ENCODE results near the gene ZNF274. TPM values are rescaled to one million over a fixed set of nuclear protein-coding genes. Genes with fewer than 3 reads are reported as not detected.
"Not testable (repeated sequence)": the region's sequence is repeated elsewhere in the genome, so short reads cannot be mapped to it uniquely, and the experiment has no call there.

The ZNF274 gene
- 45.1 TPM for polyA plus RNA-seq

DNA sequence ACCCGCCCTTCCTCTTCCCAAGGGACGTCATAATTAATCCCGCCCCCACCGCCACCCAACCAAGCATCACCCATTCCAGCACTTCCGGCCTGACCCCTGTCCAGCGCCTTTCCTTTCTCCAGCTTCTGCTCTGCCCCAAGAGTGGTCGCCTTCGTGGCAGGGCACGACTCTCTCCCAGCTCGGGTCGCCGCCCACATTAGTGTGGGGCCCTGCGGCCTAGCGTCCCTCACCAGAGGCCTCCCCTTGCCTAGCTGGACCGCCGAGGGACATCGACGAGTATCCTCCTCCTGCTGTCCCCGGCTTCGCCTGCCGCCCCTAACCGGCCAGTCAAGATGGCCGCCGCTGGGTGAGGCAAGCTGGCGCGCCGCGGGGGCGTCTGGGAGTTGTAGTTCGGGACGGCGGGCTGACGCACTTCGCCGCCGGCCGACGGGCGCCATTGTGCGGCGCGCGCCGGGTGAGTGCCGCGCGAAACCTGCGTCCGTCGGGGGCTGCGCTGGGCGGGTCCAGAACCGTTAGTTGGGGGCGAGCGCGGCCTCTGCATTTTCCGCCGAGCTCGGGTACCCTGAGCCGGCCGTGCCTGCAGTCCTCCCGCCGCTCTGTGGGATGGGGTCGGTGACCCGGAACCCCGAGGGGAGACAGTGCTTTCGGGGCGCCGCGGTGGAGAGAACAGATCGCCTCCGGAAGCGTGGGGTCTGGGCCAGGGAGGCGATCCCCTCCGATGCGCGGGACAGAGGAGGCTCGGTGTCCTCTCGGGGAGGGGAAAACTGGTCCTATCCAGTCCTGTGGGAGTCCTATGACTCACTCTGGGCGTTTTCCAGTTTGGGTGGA, at the start of gene ZNF274:
Gene ZNF274, plus strand, starts transcription at position 73 of the 828 bp plus-strand sequence. CDS start 905 bp downstream, outside the sequence.
- Mint-ChIP-seq H3K4me1 (peaks cover 6 to 14% (median 11%) of the 10 kb centered on the region in 3 donors), H3K9me3 (peaks cover 10 to 40% (median 16%) of the 10 kb centered on the region in 3 donors), H3K27me3 (no peaks in the 10 kb centered on the region), H3K36me3 (peaks cover 24% of the 10 kb centered on the region), H3K4me3 (peak within 1 kb of the TSS; percentile 91 to 98 (median 97)), H3K27ac (peak within 1 kb of the TSS; percentile 98 to 100 (median 99))

DNA sequence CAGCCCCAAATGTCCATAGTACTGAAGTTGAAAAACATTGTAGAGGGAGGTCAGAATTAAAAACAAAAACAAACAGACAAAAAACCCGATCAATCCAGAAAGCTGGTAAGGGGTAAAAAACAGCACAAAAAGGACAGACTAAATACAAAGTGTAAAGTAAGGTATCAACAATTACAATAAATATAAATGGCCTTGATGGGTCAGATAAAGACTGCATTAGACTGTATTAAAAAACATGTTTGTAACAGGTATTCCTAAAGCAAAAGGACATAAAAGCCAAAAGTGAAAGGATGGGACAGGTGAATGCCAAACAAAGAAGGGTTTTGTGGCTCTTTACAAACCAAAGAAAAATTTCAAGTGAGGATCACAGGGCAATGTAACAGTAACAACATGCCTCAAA, 48.6 kb upstream of the ZNF274 start:
- Mint-ChIP-seq H3K4me3 (peak overlapping the region in 1 of 4 donors; percentile 80), H3K27me3 (no peaks in the 10 kb centered on the region), H3K36me3 (peaks cover 42% of the 10 kb centered on the region), H3K27ac (no peak overlapping the region), H3K9me3 (peaks cover 7 to 54% (median 41%) of the 10 kb centered on the region in 3 donors), H3K4me1 (no peaks in the 10 kb centered on the region)

GRCh38 chr19:58145849-58146248, 37.0 kb upstream of the ZNF274 start:
- H3K36me3 Mint-ChIP-seq: peaks cover 7% of the 10 kb centered on the region
- H3K4me1 Mint-ChIP-seq: peaks cover 8 to 10% (median 9%) of the 10 kb centered on the region in 3 donors
- no peaks in the 10 kb centered on the region for H3K27me3 Mint-ChIP-seq
- H3K9me3 Mint-ChIP-seq: peaks cover 0 to 22% (median 20%) of the 10 kb centered on the region in 3 donors
- peak overlapping the region in 2 of 4 donors; percentile 38 to 71 for H3K4me3 Mint-ChIP-seq
- peak overlapping the region in 1 of 3 donors; percentile 18 for H3K27ac Mint-ChIP-seq

- peaks cover 0 to 16% (median 15%) of the 10 kb centered on the region in 3 donors for H3K9me3 Mint-ChIP-seq
- H3K27me3 Mint-ChIP-seq, H3K4me3 Mint-ChIP-seq: not testable (repeated sequence)
Observed at GRCh38 chr19:58147475-58147874, 35.4 kb upstream of the ZNF274 start.

DNA sequence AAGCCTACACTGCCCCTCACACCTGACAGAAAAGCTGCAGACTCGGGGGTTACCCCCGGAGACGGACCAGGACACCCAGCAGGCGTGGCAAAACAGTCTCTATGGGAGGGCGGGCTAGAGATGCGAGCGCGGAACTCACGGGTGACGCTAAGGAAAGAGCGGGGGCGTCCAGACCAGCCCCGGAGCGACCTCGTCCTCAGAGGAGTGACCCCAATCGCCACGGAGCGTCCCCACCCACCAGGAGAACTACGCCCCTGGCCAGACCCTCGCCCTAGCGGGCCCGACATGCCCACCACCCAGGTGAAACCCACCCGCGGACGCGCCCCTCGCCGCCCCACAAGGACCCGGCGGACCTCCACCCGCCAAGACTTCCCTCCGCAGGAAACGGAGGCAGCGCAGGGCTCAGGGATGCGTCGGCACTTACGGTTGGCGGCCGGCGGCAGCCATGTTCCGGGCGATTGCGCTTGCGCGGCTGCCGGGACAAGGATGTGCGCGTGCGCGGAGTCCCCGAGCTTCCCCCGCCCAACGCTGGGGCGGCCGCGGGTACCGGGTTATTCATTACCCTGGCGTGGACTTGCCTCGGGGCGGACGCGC, 32.4 kb upstream of the ZNF274 start, which contains the start of gene ZNF329:
Gene ZNF329, minus strand, starts transcription at position 462 of the 594 bp plus-strand sequence. CDS start 21,286 bp downstream, outside the sequence.
- Mint-ChIP-seq H3K4me3 (peak within 1 kb of the TSS; percentile 89 to 98 (median 96)), H3K27ac (peak within 1 kb of the TSS in 2 of 3 donors; percentile 79 to 92), H3K9me3 (peaks cover 0 to 11% (median 6%) of the 10 kb centered on the region in 3 donors), H3K4me1 (peaks cover 8 to 12% (median 10%) of the 10 kb centered on the region in 3 donors), H3K36me3 (no peaks in the 10 kb centered on the region), H3K27me3 (no peaks in the 10 kb centered on the region)

More at GRCh38 chr19:58147475-58147874, 35.4 kb upstream of the ZNF274 start:
- not testable (repeated sequence) for H3K27ac Mint-ChIP-seq, H3K36me3 Mint-ChIP-seq
- peaks cover 8 to 10% (median 9%) of the 10 kb centered on the region in 3 donors for H3K4me1 Mint-ChIP-seq

DNA sequence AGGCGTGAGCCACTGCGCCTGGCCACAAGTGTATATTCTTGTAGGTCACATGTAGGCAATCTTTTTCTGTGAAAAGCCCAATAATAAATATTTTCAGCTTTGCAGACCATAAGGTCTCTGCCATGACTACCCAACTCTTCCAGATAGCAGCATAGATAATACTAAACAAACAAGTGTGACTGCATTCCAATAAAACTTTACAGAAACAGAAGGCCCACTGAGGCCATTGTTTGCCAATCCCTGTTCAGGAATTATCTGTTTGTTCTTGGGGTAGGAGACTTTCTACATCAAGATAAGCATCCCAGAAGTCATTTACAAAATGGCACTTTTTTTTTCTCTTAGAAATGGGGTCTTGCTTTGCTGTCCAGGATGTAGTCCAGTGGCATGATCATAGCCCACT, 29.5 kb upstream of the ZNF274 start:
- Mint-ChIP-seq H3K9me3 (peaks cover 1 to 7% (median 4%) of the 10 kb centered on the region in 3 donors), H3K27me3 (peaks cover 2% of the 10 kb centered on the region), H3K4me1 (peaks cover 8 to 12% (median 10%) of the 10 kb centered on the region in 3 donors), H3K36me3 (peaks cover 2% of the 10 kb centered on the region), H3K4me3 (peak overlapping the region; percentile 4 to 86 (median 82)), H3K27ac (peak overlapping the region in 2 of 3 donors; percentile 27 to 37)

DNA sequence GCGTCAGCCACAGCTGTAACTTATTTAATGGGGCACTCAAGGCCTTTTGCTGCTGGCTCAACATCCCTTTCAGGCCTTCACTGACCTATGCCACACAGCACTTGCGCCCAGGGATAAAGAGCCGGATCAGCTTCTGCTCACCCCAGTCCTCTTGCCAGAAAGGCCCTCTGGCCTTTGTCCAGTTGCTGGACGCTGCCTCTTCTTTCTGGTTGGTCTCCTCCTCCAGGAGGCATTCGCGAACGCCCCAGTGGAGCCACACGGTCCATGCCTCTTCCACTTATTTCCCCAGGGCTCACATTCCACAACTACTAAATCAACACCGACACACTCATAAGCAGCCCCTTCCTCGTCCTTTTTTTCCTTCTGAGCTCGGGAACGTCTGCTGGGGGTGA, 28.6 kb upstream of the ZNF274 start:
- H3K27me3 Mint-ChIP-seq: peaks cover 2% of the 10 kb centered on the region
- peaks cover 1 to 5% (median 4%) of the 10 kb centered on the region in 3 donors for H3K9me3 Mint-ChIP-seq
- peak overlapping the region; percentile 23 to 57 (median 37) for H3K27ac Mint-ChIP-seq
- H3K4me1 Mint-ChIP-seq: peaks cover 8 to 10% (median 10%) of the 10 kb centered on the region in 3 donors
- peaks cover 2% of the 10 kb centered on the region for H3K36me3 Mint-ChIP-seq
- peak overlapping the region; percentile 80 to 86 (median 84) for H3K4me3 Mint-ChIP-seq

GRCh38 chr19:58154679-58155648, 27.9 kb upstream of the ZNF274 start:
- H3K27me3 Mint-ChIP-seq: peaks cover 2% of the 10 kb centered on the region
- peaks cover 2% of the 10 kb centered on the region for H3K36me3 Mint-ChIP-seq
- H3K27ac Mint-ChIP-seq: peak overlapping the region; percentile 37 to 83 (median 76)
- peaks cover 0 to 4% (median 1%) of the 10 kb centered on the region in 3 donors for H3K9me3 Mint-ChIP-seq
- H3K4me1 Mint-ChIP-seq: peaks cover 3 to 5% (median 5%) of the 10 kb centered on the region in 3 donors
- H3K4me3 Mint-ChIP-seq: peak overlapping the region; percentile 80 to 90 (median 86)

GRCh38 chr19:58157045-58157728, 25.7 kb upstream of the ZNF274 start:
- Mint-ChIP-seq H3K9me3 (peaks cover 4 to 5% (median 4%) of the 10 kb centered on the region in 3 donors), H3K27ac (no peak overlapping the region), H3K36me3 (peaks cover 2% of the 10 kb centered on the region), H3K4me1 (peaks cover 0 to 3% (median 2%) of the 10 kb centered on the region in 3 donors), H3K27me3 (peaks cover 2% of the 10 kb centered on the region), H3K4me3 (no peak overlapping the region)

DNA sequence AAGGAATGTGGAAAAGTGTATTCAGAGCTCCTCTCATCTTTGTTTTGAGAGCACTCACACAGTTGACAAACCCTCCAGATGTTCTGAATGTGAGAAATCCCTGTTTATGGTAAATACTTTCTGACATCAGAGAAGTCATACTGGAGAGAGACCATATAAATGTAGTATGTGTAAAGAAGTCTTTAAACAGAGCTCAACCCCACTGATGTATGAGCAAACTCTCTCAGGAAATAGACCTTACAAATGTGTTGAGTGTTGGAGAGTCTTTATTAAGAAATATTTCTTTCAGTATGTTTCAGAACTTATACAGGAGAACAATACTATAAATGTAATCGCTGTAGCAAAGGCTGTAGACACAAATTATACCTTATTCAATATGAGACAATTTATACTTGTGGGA, 16.6 kb upstream of the ZNF274 start:
- peaks cover 16 to 38% (median 31%) of the 10 kb centered on the region in 3 donors for H3K9me3 Mint-ChIP-seq
- peaks cover 6% of the 10 kb centered on the region for H3K36me3 Mint-ChIP-seq
- H3K4me3 Mint-ChIP-seq: no peak overlapping the region
- H3K4me1 Mint-ChIP-seq: no peaks in the 10 kb centered on the region
- no peak overlapping the region for H3K27ac Mint-ChIP-seq
- no peaks in the 10 kb centered on the region for H3K27me3 Mint-ChIP-seq

- no peak overlapping the region for H3K4me3 Mint-ChIP-seq
- H3K27me3 Mint-ChIP-seq: no peaks in the 10 kb centered on the region
- peaks cover 15 to 36% (median 34%) of the 10 kb centered on the region in 3 donors for H3K9me3 Mint-ChIP-seq
- no peak overlapping the region for H3K27ac Mint-ChIP-seq
- no peaks in the 10 kb centered on the region for H3K4me1 Mint-ChIP-seq
- H3K36me3 Mint-ChIP-seq: peaks cover 6% of the 10 kb centered on the region
Observed at GRCh38 chr19:58166708-58167280, 16.1 kb upstream of the ZNF274 start.

- Mint-ChIP-seq H3K27ac (no peak overlapping the region), H3K9me3 (peaks cover 10 to 32% (median 31%) of the 10 kb centered on the region in 3 donors)
Observed at GRCh38 chr19:58170860-58171259, 12.0 kb upstream of the ZNF274 start.

DNA sequence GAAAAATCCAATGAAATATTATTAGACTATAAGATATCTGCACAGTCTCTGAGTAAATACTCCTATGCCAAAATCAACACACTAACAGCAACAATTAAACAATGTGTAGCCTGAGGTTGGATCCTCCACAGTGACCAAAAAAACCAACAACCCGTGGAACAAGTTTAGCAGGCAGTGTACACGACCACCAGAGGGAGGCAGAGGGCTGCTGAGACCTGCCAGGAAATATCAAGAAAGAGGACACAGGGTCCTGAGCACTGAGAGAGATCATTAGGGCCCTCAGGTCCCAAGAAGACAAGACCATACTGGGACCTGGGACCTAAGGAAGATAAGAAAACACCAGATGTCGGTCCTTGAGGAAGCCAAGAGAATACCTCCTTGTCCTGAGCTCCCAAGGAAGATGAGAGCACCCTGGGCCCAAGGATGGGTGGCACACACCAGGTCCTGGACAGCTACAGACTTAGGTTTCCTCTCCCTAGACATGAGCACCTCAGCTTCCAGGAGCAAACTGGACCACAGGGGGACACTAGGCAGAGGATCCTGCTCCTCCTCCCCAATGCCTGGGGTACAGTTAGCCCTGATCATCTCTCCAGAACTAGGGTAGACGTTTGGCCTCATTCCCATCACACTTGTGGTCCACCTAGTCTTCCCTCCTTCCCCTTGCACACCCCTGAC, 822 bp upstream of the ZNF274 start:
- Mint-ChIP-seq H3K36me3 (peaks cover 23% of the 10 kb centered on the region), H3K27me3 (no peaks in the 10 kb centered on the region), H3K27ac (peak overlapping the region; percentile 98 to 100 (median 99)), H3K4me3 (peak overlapping the region; percentile 91 to 98 (median 97)), H3K4me1 (peaks cover 6 to 14% (median 11%) of the 10 kb centered on the region in 3 donors), H3K9me3 (peaks cover 17 to 49% (median 26%) of the 10 kb centered on the region in 3 donors)

More at GRCh38 chr19:58170860-58171259, 12.0 kb upstream of the ZNF274 start:
- Mint-ChIP-seq H3K36me3 (peaks cover 2% of the 10 kb centered on the region), H3K27me3 (peaks cover 1% of the 10 kb centered on the region), H3K4me3 (no peak overlapping the region), H3K4me1 (no peaks in the 10 kb centered on the region)

Data from IgD-negative memory B cell (primary cell).